HepG2 (cell line): ENCODE results near the gene ARPC1A. TPM values are rescaled to one million over a fixed set of nuclear protein-coding genes. Genes with fewer than 3 reads are reported as not detected.

ENCODE experiments used
- ATAD3A ChIP-seq: sonication (generic); formaldehyde crosslinking; IDR thresholded peaks from 2 replicates; pipeline ENCODE4 v1.4.0; 2020; ENCODE audit warnings: missing genetic modification reagents
- CHD4 ChIP-seq: fragments of 200-600 bp; sonication (generic); IDR thresholded peaks from 2 replicates; pipeline ENCODE4 v1.7.0; 2017; ENCODE audit warnings: mild to moderate bottlenecking, low read length, borderline replicate concordance
- KAT7 ChIP-seq: IDR thresholded peaks from 2 replicates; pipeline ENCODE4 v1.6.1; 2018; ENCODE audit warnings: borderline replicate concordance, missing compliant biosample characterization
- MAF1 ChIP-seq: sonication (generic); formaldehyde crosslinking; IDR thresholded peaks from 2 replicates; pipeline ENCODE4 v1.5.0; 2020; ENCODE audit warnings: missing genetic modification reagents, borderline replicate concordance
- MTF2 ChIP-seq: sonication (generic); formaldehyde crosslinking; IDR thresholded peaks from 2 replicates; pipeline ENCODE4 v1.5.0; 2020; ENCODE audit warnings: missing genetic modification reagents, borderline replicate concordance
- NCOR1 ChIP-seq: fragments of 200-600 bp; sonication (generic); IDR thresholded peaks from 2 replicates; pipeline ENCODE4 v1.7.0; 2017; ENCODE audit warnings: antibody characterized with exemption, low read length, borderline replicate concordance
- PAF1 ChIP-seq: IDR thresholded peaks from 2 replicates; pipeline ENCODE4 v1.6.1; 2016; ENCODE audit warnings: missing genetic modification reagents, missing compliant biosample characterization
- ZNF468 ChIP-seq: sonication (generic); formaldehyde crosslinking; IDR thresholded peaks from 2 replicates; pipeline ENCODE4 v1.8.0; 2022; ENCODE audit warnings: mild to moderate bottlenecking, moderate library complexity, missing genetic modification reagents
- ZNF557 ChIP-seq: sonication (generic); formaldehyde crosslinking; IDR thresholded peaks from 2 replicates; pipeline ENCODE4 v1.4.0; 2020; ENCODE audit warnings: missing genetic modification reagents
- ZNF746 ChIP-seq: sonication (generic); formaldehyde crosslinking; IDR thresholded peaks from 2 replicates; pipeline ENCODE4 v1.8.0; 2022; ENCODE audit warnings: mild to moderate bottlenecking, missing genetic modification reagents
- ZNF850 ChIP-seq: sonication (generic); formaldehyde crosslinking; conservative IDR thresholded peaks from 2 replicates; pipeline ENCODE4 v1.9.0; 2021; ENCODE audit warnings: mild to moderate bottlenecking, missing genetic modification reagents
- polyA plus RNA-seq, 8 experiments: library from polyadenylated mRNA; depleted of rRNA in 3 of 8; stranded (reverse) in 7 of 8; unstranded in 1 of 8; fragments of >200 nt; fragmentation: Illumina TruSeq in 4 of 8; extraction: Trizol in 4 of 8; gene quantifications; 2 replicates each; pipeline versions ENCODE4 v1.2.1 to v1.2.3, GENCODE V29; 2011 to 2016; ENCODE audit warnings: low read depth in 4 of 8, missing spikeins in 1 of 8, mixed read lengths in 1 of 8; ENCODE audit not compliant: insufficient read depth in 1 of 8
- total RNA-seq, 5 experiments: library from RNA; depleted of rRNA; stranded (reverse); fragments of >200 nt; fragmentation: Illumina TruSeq; extraction: Trizol; gene quantifications; 2 replicates each; pipeline ENCODE4 v1.2.3, GENCODE V29; 2016; ENCODE audit warnings: low read depth in 1 of 5
- TF ChIP-seq, protein P1 (sequence below): conservative IDR thresholded peaks from 2 replicates; pipeline ENCODE4 v1.6.1; 2018; ENCODE audit warnings: missing genetic modification reagents
- TF ChIP-seq, protein P2 (sequence below): sonication (generic); formaldehyde crosslinking; conservative IDR thresholded peaks from 2 replicates; pipeline ENCODE4 v1.8.0; 2022; ENCODE audit warnings: mild to moderate bottlenecking, moderate library complexity, missing genetic modification reagents
- TF ChIP-seq, protein P3 (sequence below): sonication (generic); formaldehyde crosslinking; IDR thresholded peaks from 2 replicates; pipeline ENCODE4 v1.8.0; 2022; ENCODE audit warnings: mild to moderate bottlenecking, missing genetic modification reagents, moderate library complexity
- TF ChIP-seq, protein P4 (sequence below), 2 experiments: fragments of 450-650 bp in 1 of 2; sonication (generic) in 1 of 2; formaldehyde crosslinking; IDR thresholded peaks; 2 replicates each; pipeline versions ENCODE4 v1.5.0 to v1.8.0; 2020 to 2022; ENCODE audit warnings: mild to moderate bottlenecking in 1 of 2, missing genetic modification reagents in 1 of 2
- TF ChIP-seq, protein P5 (sequence below): sonication (generic); formaldehyde crosslinking; IDR thresholded peaks from 2 replicates; pipeline ENCODE4 v1.5.0; 2020; ENCODE audit warnings: missing genetic modification reagents
- TF ChIP-seq, protein P6 (sequence below): IDR thresholded peaks from 2 replicates; pipeline ENCODE4 v1.6.1; 2016
- TF ChIP-seq, protein P7 (sequence below): sonication (generic); formaldehyde crosslinking; IDR thresholded peaks from 2 replicates; pipeline ENCODE4 v1.5.0; 2020; ENCODE audit warnings: mild to moderate bottlenecking, missing genetic modification reagents

Gene ARPC1A
- total and polyA plus RNA-seq, 2 of the 13 experiments (the other 11 are each of a cell fraction or from before 2014, with no cell fraction given): 44.3 to 88.5 TPM

DNA sequence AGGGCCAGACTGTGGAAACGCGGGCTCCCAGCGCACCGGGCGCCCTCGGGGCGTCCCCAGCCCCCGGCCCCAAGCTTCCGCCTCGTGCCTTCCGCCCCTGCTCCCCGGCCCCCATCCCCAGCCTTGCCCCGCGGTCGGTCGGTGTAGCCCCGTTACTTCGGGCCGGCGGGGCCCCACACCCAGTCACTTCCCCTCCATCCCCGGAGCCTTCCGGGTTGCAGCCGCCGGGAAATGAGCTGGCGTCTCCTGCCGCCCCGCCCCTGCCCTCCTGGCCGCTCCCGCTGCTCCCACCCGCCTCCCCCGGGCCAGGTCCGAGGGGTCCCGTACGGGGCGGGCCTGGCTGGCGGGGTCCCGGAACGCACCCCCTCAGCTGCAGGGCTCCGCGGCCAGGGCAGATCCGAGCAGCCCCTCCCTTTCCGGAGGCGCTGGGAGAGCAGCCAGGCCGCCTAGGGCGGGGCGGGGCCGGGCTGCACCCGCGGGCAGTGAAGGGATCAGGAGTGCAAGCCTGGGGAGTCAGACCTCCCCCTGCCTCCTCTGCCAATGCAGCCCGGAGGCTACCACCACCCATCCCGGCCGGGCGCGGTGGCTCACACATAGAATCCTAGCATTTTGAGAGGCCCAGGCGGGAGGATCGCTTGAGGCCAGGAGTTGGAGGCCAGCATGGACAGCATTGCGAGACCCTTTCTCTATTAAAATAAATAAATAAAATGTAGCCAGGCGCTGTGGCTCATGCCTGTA is 49.5 kb downstream of the ARPC1A start (continued):
- TF ChIP-seq, protein P1, sequence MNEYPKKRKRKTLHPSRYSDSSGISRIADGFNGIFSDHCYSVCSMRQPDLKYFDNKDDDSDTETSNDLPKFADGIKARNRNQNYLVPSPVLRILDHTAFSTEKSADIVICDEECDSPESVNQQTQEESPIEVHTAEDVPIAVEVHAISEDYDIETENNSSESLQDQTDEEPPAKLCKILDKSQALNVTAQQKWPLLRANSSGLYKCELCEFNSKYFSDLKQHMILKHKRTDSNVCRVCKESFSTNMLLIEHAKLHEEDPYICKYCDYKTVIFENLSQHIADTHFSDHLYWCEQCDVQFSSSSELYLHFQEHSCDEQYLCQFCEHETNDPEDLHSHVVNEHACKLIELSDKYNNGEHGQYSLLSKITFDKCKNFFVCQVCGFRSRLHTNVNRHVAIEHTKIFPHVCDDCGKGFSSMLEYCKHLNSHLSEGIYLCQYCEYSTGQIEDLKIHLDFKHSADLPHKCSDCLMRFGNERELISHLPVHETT: 0 out of 2 replicates have a peak, but pooled peaks have one; percentile 66
- TF ChIP-seq KAT7 (CRISPR knock-in tag) (peak; percentile 45; the same call in 1 of the 2 replicates), ZNF468 (no peak), ZNF557 (CRISPR knock-in tag) (no peak), CHD4 (no peak; the same call in 1 of the 2 replicates), NCOR1 (no peak), MTF2 (no peak), ZNF746 (CRISPR knock-in tag) (no peak), ATAD3A (CRISPR knock-in tag) (no peak), ZNF850 (CRISPR knock-in tag) (no peak), MAF1 (CRISPR knock-in tag) (no peak), PAF1 (CRISPR knock-in tag) (no peak)
- TF ChIP-seq, protein P2, sequence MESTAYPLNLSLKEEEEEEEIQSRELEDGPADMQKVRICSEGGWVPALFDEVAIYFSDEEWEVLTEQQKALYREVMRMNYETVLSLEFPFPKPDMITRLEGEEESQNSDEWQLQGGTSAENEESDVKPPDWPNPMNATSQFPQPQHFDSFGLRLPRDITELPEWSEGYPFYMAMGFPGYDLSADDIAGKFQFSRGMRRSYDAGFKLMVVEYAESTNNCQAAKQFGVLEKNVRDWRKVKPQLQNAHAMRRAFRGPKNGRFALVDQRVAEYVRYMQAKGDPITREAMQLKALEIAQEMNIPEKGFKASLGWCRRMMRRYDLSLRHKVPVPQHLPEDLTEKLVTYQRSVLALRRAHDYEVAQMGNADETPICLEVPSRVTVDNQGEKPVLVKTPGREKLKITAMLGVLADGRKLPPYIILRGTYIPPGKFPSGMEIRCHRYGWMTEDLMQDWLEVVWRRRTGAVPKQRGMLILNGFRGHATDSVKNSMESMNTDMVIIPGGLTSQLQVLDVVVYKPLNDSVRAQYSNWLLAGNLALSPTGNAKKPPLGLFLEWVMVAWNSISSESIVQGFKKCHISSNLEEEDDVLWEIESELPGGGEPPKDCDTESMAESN (CRISPR knock-in tag): 0 out of 2 replicates have a peak, but pooled peaks have one; percentile 22
- TF ChIP-seq, protein P3, sequence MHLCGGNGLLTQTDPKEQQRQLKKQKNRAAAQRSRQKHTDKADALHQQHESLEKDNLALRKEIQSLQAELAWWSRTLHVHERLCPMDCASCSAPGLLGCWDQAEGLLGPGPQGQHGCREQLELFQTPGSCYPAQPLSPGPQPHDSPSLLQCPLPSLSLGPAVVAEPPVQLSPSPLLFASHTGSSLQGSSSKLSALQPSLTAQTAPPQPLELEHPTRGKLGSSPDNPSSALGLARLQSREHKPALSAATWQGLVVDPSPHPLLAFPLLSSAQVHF (CRISPR knock-in tag): no peak
- TF ChIP-seq, protein P4, sequence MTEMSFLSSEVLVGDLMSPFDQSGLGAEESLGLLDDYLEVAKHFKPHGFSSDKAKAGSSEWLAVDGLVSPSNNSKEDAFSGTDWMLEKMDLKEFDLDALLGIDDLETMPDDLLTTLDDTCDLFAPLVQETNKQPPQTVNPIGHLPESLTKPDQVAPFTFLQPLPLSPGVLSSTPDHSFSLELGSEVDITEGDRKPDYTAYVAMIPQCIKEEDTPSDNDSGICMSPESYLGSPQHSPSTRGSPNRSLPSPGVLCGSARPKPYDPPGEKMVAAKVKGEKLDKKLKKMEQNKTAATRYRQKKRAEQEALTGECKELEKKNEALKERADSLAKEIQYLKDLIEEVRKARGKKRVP (CRISPR knock-in tag; IDR thresholded peaks at IDR 0.05): no peak
- TF ChIP-seq, protein P5, sequence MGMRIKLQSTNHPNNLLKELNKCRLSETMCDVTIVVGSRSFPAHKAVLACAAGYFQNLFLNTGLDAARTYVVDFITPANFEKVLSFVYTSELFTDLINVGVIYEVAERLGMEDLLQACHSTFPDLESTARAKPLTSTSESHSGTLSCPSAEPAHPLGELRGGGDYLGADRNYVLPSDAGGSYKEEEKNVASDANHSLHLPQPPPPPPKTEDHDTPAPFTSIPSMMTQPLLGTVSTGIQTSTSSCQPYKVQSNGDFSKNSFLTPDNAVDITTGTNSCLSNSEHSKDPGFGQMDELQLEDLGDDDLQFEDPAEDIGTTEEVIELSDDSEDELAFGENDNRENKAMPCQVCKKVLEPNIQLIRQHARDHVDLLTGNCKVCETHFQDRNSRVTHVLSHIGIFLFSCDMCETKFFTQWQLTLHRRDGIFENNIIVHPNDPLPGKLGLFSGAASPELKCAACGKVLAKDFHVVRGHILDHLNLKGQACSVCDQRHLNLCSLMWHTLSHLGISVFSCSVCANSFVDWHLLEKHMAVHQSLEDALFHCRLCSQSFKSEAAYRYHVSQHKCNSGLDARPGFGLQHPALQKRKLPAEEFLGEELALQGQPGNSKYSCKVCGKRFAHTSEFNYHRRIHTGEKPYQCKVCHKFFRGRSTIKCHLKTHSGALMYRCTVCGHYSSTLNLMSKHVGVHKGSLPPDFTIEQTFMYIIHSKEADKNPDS (CRISPR knock-in tag): no peak
- TF ChIP-seq, protein P6, sequence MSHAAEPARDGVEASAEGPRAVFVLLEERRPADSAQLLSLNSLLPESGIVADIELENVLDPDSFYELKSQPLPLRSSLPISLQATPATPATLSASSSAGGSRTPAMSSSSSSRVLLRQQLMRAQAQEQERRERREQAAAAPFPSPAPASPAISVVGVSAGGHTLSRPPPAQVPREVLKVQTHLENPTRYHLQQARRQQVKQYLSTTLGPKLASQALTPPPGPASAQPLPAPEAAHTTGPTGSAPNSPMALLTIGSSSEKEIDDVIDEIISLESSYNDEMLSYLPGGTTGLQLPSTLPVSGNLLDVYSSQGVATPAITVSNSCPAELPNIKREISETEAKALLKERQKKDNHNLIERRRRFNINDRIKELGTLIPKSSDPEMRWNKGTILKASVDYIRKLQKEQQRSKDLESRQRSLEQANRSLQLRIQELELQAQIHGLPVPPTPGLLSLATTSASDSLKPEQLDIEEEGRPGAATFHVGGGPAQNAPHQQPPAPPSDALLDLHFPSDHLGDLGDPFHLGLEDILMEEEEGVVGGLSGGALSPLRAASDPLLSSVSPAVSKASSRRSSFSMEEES (CRISPR knock-in tag): no peak
- TF ChIP-seq, protein P7, sequence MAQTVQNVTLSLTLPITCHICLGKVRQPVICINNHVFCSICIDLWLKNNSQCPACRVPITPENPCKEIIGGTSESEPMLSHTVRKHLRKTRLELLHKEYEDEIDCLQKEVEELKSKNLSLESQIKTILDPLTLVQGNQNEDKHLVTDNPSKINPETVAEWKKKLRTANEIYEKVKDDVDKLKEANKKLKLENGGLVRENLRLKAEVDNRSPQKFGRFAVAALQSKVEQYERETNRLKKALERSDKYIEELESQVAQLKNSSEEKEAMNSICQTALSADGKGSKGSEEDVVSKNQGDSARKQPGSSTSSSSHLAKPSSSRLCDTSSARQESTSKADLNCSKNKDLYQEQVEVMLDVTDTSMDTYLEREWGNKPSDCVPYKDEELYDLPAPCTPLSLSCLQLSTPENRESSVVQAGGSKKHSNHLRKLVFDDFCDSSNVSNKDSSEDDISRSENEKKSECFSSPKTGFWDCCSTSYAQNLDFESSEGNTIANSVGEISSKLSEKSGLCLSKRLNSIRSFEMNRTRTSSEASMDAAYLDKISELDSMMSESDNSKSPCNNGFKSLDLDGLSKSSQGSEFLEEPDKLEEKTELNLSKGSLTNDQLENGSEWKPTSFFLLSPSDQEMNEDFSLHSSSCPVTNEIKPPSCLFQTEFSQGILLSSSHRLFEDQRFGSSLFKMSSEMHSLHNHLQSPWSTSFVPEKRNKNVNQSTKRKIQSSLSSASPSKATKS (CRISPR knock-in tag): no peak
